VCaP (cell line): ENCODE data around the gene APOL6.

ENCODE experiments used
- H3K27ac ChIP-seq: fragments of 450-650 bp; 2 replicates; pipeline ENCODE4 v1.5.1; 2017
- TF ChIP-seq, protein P1 (sequence below): fragments of 450-650 bp; conservative IDR thresholded peaks from 2 replicates; pipeline ENCODE4 v1.5.1; 2017; ENCODE audit warnings: mild to moderate bottlenecking, moderate library complexity

Gene APOL6

GRCh38 chr22:35711336-35711735 is 63.1 kb downstream of the APOL6 start:
- H3K27ac ChIP-seq: no peak overlapping the region
- TF ChIP-seq, protein P1, sequence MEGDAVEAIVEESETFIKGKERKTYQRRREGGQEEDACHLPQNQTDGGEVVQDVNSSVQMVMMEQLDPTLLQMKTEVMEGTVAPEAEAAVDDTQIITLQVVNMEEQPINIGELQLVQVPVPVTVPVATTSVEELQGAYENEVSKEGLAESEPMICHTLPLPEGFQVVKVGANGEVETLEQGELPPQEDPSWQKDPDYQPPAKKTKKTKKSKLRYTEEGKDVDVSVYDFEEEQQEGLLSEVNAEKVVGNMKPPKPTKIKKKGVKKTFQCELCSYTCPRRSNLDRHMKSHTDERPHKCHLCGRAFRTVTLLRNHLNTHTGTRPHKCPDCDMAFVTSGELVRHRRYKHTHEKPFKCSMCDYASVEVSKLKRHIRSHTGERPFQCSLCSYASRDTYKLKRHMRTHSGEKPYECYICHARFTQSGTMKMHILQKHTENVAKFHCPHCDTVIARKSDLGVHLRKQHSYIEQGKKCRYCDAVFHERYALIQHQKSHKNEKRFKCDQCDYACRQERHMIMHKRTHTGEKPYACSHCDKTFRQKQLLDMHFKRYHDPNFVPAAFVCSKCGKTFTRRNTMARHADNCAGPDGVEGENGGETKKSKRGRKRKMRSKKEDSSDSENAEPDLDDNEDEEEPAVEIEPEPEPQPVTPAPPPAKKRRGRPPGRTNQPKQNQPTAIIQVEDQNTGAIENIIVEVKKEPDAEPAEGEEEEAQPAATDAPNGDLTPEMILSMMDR: no peak

DNA sequence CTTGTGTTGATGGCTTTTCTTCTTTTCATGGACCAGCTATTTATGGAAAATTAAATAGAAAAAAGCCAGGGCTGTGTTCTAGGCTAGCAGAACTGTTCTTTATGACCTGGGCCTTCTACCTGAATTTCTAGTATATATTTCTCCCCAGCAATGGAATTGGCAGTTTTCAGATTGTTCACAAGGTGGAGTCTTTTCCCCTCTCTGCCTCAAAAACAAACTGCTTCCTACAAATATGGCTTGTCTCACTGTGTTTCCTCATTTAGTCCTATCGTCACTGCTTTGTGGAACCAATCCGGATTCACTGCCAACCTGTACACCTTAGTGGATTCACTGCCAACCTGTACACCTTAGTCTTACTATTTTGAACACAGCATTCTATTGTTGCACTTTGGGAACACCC is 64.4 kb downstream of the APOL6 start:
- no peak overlapping the region for H3K27ac ChIP-seq
- TF ChIP-seq, protein P1: no peak

DNA sequence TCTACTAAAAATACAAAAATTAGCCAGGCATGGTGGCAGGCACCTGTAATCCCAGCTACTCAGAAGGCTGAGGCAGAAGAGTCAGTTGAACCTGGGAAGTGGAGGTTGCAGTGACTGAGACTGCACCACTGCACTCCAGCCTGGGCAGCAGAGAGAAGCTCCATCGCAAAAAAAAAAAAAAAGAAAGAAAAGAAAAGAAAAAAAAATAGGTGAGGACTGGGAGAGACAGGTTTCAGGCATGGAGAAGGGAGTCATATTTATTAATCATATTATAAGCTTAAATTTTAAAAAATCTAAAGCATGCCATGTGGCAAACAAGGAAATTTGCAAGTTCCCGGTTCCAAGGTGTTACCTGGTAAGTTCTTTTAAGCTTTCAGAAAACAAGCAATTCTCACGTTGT is 69.3 kb downstream of the APOL6 start, which contains the start of gene APOL5:
TSS of gene APOL5 (plus strand) at position 301 of the 400 bp plus-strand sequence. CDS start at position 301, 0 bp downstream.
- TF ChIP-seq, protein P1: no peak

More for the DNA sequence above, 69.3 kb downstream of the APOL6 start, which contains the start of gene APOL5:
- H3K27ac ChIP-seq: no peak within 1 kb of the TSS
